HG03175 (cell line): ENCODE measurements around the gene GNB5.

ENCODE experiments used
- ATAC-seq: cut with Tn5 transposase; IDR thresholded peaks from one replicate; pipeline ENCODE4 v1.9.1; 2021; ENCODE audit warnings: mild to moderate bottlenecking, moderate library complexity; ENCODE audit not compliant: unreplicated experiment

GNB5 gene

DNA sequence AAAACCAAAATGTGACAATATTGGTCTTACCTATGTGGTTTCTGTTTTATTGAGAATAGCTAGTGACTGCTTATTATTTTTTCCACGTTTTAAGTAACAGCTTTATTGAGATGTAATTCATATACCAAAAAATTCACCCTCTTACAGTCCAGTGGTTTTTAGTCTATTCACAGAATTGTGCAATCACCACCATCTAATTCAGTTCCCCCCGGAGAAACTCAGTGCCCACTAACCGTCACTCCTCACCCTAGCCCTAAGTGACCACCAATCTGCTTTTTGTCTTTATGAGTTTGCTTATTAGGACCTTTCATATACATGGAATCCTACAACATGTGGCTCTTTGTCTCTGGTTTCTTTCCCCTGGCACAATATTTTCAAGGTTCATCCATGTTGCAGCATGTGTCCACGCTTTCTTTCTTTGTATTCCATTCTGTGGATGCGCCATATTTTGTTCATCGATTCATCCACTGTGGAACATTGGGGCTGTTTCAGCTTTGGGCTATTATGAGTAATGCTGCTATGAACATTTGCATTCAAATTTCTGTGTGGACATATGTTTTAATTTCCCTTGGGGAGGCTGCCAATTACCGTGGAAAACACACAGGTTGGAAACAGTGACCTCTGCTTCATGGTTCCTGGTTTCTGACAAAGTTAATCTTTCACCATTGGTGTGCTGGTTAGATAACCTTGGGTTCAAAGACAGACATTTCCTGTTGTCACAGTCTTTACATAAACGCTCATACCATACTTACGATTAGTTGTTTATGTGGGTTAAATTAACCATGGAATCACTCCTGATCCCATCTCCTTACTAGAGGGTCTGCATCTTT lies 75.4 kb downstream of the GNB5 start:
- ATAC-seq = no peak

DNA sequence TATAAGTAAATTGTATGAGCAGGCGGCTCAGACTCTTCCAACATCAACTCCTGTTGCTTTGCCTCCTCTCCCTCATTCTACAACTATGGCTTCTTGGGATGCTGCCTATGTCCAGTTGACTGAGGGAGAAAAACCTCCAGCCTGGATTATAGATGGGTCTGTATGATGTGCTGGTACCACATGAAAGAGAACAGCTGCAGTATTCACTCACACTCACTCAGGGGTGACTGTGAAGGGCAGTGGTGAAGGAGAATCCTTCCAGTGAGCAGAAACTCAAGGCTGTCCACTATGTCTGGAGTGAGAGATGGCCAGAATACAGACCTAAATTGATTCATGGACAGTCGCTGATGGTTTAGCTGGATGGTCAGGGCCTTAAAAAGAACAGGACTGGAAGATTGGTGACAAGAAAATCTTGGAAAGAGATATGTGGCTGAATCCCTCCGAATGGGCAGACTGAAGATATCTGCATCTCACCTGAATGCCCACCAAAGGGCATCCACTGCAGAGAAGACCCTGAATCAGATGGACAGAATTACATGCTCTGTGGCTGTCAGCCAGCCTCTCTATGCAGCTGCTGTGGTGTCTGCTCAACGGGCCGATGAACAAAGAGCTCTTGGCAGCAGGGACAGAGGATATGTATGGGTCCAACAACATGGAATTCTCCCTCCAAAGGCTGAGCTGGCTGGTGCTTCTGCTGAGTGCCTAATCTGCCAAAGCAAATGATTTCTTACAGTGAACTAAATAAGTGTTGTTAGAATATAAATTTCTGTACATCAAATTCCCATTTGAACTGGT lies 76.7 kb downstream of the GNB5 start:
- ATAC-seq = no peak

DNA sequence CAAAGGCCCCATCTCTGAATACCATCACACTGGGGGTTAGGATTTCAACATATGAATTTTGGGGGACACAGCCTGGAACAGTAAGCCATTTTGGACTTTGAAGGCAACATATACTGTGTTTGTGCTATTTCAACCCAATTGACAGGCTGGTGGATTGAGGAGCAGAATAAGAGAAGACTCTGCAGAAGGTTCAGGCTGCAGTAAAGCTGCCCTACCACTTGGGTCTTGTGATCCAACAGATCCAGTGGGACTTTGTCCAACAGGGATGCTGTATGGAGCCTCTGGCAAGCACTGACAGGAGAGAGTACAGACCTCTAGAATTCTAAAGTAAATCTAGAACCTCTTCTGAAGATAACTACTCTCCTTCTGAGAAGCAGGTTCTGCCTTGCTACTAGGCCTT lies 77.5 kb downstream of the GNB5 start:
- ATAC-seq = no peak

DNA sequence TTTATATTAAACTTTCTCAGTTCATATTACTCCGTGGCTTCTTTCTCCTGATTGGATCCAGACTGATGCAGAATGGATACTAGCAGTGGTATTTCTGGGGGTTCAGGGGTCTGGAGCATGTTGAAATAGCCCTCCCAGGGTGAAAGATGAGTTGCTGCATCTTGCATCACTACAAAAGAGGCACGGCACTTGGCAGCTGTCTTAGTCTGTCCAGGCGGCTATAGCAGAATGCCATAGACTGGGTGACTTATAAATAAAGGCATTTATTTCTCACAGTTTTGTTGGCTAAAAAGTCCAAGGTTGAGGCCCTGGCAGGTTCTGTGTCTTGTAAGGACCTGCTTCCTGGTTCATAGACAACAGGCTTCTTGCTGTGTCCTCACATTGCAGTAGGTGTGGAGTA lies 78.0 kb downstream of the GNB5 start:
- ATAC-seq = no peak

DNA sequence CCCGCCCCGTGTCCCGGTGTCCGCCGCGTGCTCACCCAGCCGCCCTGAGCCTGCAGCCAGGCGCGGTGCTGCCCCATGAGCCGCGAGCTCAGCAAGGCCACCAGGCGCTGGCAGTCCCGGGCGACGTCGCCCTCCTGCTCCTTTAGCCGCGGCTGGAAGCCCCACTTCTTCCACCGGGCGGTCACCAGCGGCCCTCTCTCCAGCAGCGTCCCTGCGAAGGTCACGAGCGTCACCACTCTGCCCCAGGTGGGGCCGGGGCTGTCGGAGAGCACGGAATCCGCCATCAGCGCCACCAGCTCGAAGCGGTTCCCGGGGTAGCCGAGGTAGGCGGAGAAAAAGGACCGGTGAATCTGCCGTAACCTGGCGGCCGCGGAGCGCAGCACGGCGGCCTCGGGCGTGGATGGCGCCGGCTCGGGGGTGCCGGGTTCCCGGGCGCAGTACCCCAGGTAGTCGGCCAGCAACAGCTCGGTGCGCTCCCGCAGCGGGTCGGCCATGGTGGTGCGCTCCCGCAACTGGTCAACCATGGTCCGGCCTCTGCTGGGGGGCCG lies 78.9 kb downstream of the GNB5 start:
- ATAC-seq = peak; percentile 30

DNA sequence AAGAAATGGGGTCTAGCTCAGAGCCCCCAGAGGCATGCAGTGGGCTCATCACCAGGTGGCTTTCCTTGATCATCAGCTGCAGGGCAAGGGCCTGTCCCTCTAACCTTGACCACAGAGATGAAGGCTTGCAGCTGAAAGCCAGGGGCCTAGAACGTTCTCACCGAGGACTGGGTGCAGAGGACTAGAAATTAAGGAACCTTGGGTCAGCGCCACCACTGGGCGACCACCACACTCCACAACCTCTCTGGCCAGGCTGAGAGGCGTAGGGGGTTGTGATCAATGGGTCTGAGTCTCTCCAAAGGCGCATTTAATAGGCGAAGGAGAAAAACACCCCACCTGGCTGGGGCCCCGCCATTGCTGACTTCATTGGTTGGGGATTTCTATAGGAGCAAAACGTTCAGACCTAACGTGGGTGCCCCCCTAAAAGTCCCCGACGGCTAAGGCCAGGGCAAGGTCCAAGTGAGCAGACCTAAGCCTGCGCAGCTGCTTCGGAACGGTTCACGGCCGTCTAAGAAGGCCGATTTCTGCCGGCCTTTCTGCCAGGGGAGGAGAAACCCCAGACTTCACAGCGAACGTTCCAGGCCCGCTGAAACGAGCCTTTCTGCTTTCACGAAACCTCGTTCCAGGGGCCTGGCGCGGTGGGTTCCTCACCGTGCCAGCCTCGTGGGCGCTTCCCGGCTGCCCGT lies 79.5 kb downstream of the GNB5 start:
- ATAC-seq = no peak

DNA sequence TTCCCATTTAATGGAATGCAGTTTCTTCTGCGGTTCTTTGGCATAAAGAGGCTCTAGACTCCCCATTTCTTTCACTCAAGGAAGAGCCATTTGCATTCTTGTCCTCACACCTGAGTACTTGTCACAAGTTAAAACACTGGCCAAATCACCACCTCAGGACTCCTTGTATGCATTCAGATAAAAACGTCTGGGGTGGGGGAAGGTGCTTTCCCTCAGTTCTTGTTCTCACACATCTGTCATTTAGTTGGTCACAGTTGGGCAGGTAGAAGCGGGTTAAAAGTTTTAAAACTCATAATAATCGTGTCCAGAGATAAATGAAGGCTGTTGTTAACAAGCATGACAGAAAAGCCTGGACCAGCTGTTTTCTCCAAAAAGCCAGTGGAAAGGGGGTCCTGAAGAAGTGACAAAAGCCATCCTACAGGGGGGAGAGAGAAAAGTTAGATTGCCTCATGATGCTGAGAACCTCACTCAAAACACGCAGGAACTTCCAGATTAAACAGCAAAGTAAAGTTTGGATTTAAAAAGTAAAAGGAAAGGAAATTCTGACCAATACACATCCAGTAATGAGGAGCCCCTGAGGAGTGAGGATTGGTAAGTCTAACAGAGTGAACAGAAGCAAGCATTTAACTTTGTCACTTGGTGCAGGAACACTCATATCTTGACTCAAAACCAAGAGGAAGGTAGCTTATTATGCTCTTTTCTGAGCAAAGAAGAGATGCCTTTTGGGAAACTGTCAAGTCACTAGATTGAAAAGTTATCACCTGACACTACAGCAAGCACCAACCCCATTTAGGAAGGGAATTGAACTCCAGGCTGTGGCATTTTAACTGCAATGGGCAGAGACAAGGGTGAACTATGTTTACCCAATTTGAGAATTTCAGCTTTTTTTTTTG lies 81.4 kb downstream of the GNB5 start:
- peak; percentile 62 for ATAC-seq

DNA sequence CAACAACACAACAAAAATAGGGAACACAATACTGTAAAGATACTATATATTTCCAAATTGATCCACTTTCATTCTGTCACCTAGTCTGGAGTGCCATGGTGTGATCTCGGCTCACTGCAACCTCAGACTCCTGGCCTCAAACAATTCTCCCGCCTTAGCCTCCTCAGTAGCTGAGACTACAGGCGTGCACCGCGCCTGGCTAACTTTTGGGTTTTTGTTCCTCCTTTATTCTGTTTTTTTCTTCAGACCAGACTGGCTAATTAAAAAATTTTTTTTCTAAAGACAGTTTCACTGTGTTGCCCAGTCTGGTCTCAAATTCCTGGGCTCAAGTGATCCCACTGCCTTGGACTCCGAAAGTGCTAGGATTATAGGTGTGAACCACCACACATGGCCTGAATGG lies 84.0 kb downstream of the GNB5 start:
- no peak for ATAC-seq

DNA sequence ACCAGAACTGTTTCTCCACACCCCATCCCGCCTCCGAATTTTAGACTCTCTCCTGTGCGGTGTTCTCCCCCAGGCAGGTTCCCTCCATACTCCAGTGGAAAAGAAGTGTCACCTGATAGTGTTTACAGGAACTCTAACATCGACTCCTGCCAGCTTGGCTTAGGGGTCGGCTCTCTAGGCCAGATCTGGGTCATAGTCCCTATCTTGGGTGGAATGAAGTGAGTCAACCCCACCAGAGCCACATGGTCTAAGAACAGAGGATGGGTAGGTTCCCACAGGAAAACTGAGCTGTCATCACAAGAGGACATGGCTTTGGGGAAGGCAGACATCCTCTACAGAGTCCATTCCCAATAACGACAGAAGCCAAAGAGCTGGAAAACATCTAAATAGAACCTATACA lies 84.6 kb downstream of the GNB5 start:
- ATAC-seq = no peak

DNA sequence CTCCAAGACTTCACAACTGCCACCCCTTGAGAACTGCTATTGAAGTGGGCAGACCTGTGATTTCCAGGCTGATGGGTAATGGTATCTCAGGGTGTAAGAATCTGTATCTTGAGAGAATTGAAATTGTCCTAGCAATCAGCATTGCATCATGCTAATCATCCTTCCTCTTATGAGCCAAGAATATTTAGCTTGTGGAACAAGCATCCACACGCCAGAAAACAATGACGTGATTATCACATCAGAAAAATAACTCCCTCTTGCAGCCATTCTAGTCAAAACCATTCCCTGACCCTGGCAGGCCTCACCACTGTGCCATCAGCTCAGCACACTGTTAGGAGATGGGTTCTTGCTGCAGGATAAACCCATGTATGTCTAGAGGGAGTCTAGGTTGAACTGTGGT lies 85.3 kb downstream of the GNB5 start:
- ATAC-seq = no peak

DNA sequence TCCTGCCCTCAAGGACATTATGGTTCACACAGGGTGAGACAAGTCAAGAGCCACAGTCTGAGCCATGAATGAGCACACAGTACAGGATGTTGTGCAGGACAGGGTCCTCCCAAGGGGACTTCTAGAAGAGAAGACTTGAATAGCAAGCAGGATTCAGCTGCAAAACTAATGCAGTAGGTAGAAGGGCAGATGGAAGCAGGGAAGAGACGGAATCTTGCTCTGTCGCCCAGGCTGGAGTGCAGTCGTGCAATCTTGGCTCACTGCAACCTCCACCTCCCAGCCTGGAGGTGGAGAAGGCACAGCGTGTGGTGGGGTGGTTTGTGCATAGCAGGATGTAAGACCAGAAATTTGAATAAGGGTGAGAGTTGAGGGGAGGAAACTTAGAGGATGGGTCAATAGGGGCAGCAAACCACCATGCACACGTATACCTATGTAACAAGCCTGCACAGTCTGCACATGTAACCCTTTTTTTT lies 86.6 kb downstream of the GNB5 start:
- ATAC-seq = no peak

DNA sequence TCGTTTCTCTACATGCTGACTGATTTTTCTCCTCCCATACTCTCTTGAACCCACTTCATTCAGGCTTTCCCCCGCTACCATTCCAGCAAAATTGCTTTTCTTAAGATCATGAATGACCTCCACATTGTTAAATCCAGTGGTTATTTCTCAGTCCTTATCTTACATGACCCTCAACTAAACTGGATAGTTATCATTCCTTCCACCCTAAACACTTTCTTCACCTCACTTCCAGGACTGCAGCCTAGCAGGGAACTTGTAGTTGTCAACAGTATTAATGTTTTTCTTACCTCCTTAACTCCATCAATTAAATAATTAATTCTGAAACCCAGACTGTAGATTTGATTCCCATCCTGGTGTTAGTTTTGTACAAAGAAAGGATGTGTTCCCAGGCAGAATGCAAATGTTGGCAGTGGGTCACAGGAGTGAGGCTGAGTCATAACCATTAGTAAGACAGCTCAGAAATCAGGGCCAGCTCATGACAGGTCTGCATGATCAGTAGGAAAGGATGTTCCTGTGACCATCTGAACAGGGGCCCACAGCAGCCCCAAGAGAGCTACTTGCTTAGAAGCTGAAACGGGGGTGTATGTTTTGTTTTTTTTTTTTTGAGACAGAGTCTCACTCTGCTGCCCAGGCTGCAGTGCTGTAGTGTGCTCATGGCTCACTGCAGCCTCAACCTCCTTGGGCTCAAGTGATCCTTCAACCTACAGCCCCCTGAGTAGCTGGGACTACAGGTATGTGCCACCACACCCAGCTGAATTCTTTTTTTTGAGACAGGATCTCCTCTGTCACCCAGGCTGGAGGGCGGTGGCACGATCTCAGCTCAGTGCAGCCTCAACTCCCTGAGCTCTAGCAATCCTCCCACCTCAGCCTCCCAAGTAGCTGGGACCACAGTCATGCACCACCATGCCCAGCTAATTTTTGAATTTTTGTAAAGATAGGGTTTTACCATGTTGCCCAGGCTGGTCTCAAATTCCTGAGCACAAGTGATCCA lies 87.7 kb downstream of the GNB5 start:
- ATAC-seq = peak; percentile 75

DNA sequence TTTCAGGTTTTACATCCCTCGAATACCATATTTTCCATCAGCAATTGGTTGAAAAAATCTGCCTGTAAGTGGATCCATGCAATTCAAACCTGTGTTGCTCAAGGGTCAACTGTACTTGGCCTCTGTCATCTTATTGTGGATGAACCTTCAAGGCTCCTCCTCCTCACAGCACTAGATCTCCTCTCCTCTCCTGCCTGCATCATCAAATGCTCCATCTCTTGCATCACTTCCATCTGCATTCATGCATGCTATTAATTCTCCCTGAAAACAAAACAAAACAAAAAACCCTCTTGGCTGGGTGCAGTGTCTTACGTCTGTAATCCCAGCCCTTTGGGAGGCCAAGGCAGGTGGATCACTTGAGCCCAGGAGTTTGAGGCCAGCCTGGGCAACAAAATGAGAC lies 88.7 kb downstream of the GNB5 start:
- ATAC-seq = no peak

DNA sequence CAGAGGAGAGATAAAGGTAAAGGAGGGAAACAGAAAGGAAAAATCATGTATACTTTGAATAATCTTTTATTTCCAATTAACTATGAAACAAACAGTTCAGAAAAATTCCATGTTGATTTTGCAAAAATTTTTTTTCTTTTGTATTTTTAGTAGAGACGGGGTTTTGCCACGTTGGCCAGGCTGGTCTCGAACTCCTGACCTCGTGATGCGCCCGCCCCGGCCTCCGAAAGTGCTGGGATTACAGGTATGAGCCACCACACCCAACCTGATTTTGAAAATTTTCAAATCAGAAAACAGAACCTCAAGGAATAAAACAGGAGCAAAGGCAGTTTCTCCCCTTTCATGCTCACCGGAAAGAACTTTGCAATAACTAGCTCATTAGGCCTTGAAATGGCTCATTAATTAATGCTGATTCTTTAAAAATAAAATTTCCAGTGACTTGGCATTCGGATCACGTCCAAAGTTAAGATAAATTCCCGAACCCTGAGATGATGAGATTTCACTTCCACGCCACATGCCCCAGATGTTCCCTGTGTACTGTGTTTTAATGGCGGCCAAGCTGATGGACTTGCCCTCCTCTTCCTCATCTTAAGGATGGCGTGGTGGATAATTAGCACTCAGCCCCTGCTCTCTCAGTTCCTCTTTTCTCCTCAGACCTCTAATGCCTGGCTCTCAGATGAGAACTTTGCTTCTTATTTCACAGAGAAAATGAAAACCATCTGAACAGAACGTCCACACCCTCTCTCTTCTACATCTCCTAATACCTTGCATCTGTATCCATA lies 89.5 kb downstream of the GNB5 start:
- peak; percentile 41 for ATAC-seq

DNA sequence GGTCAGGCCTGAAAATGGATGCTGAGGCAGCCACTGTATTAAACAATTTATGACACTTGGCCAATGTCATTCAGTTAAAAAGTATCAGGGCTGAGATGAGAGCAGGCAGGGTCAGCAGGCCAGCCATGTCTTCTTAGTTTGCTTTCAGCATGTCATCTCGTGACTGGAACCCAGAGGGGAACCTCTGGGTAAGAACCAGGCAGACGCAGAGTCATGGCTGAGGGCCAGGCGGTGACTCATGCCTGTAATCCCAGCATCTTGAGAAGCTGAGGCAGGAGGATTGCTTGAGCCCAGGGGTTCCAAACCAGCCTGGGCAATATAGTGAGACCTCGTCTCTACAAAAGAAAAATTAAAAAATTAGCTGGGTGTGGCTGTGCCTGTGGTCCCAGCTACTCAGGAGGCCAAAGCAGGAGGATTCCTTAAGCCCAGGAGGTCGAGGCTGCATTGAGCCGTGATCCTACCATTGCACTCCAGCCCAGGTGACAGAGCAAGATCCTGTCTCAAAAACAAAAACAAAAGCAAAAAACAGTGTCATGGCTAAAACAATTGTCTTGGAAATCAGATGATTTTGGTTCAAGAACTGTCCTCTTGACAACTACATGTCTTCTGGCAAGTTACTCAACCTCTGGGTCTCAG lies 90.3 kb downstream of the GNB5 start:
- ATAC-seq = no peak

DNA sequence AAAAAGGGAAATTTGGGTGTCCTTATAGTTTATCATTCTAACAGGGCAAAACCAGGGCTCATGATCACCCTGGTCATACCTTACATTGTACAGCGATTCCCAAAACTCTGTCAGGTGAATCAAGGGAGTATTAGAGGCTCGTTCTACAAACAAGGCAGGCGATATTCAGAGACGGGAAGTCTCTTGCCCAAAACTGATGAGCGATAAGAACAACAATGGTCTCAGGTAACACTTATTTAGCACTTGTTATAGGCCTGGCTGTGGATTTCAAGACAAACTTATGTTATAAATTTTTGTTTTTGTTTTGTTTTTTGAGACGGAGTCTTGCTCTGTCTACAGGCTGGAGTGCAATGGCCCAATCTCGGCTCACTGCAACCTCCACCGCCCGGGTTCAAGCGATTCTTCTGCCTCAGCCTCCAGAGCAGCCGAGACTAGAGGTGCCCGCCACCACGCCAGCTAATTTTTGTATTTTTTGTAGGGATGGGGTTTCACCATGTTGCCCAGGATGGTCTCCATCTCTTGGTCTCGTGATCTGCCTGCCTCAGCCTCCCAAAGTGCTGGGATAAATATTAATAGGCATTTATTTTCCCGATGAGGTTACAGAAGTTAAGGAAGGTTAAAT lies 91.4 kb downstream of the GNB5 start:
- ATAC-seq = no peak

DNA sequence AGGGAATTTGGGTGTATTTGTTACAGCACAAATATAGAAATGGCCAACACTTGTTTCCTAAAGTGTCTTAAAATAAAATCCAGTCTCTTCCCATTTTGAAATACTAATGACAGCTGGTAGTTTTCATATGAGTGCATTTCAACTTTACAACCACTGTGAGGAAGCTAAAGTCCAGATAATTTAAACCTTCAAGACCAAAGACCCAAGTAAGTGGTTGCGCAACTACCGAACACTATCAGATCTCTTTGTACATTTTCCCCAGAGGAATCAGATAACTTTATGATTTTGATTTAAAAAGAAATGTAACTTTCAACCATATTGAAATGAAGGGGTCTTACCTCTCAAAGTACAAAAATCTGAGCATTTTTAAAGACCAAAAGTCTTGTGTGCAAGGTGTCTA lies 92.9 kb downstream of the GNB5 start:
- no peak for ATAC-seq
